Tibial artery (tissue), 4 donors: ENCODE measurements around the gene ZNF496.

Source experiments
- DNase-seq, 2 donors: peaks; one replicate each; pipeline ENCODE4 v3.0.0-alpha.2; 2019
- H3K27ac ChIP-seq, 2 donors: fragments of 200-600 bp; sonication (generic) in 1 of 2; 1 replicate in 1 of 2; 2 replicates in 1 of 2; pipeline ENCODE4 v1.5.1; 2018 to 2019; ENCODE audit warnings: mild to moderate bottlenecking in 1 of 2
- H3K27me3 ChIP-seq, 2 donors: fragments of 200-600 bp; sonication (generic) in 1 of 2; one replicate each; pipeline versions ENCODE4 v1.5.1 to v1.6.0; 2016 to 2019
- H3K36me3 ChIP-seq, 3 donors: fragments of 200-600 bp; sonication (generic) in 2 of 3; one replicate each; pipeline ENCODE4 v1.5.1; 2016 to 2019; ENCODE audit warnings: mild to moderate bottlenecking in 2 of 3
- H3K4me1 ChIP-seq, 4 donors: fragments of 200-600 bp; sonication (generic) in 2 of 4; 1 replicate in 3 of 4; 2 replicates in 1 of 4; pipeline ENCODE4 v1.5.1; 2016 to 2019
- H3K4me3 ChIP-seq, 2 donors: fragments of 200-600 bp; sonication (generic) in 1 of 2; 1 replicate in 1 of 2; 2 replicates in 1 of 2; pipeline ENCODE4 v1.5.1; 2018 to 2019; ENCODE audit warnings: mild to moderate bottlenecking in 2 of 2
- H3K9me3 ChIP-seq, 3 donors: fragments of 200-600 bp; sonication (generic) in 1 of 3; one replicate each; pipeline ENCODE4 v1.5.1; 2016 to 2019
- CTCF ChIP-seq, 2 experiments: fragments of 200-600 bp in 1 of 2; fragments of 450-650 bp in 1 of 2; IDR thresholded peaks; one replicate each; pipeline ENCODE4 v1.5.1; 2017 to 2019; ENCODE audit warnings: antibody characterized with exemption in 2 of 2, mild to moderate bottlenecking in 1 of 2, moderate library complexity in 1 of 2
- intact Hi-C: fragments of 100-400 bp; cut with DNase I; formaldehyde crosslinking; loops from one replicate; pipeline ENCODE4 v1.15.0; 2023; ENCODE audit warnings: low total_unique reads

Gene ZNF496

GRCh38 chr1:247329097-247329617 is 2.5 kb downstream of the ZNF496 start:
- Histone ChIP-seq H3K36me3 (peaks cover 10 to 50% (median 38%) of the 10 kb centered on the region in 3 donors), H3K9me3 (no peaks in the 10 kb centered on the region), H3K4me3 (no peak overlapping the region), H3K4me1 (peaks cover 0 to 25% (median 16%) of the 10 kb centered on the region in 4 donors), H3K27me3 (no peaks in the 10 kb centered on the region), H3K27ac (no peak overlapping the region)
- TF ChIP-seq CTCF (IDR thresholded peaks at IDR 0.05), result no peak
- no peak for DNase-seq
- intact Hi-C loops, result no loop called here

DNA sequence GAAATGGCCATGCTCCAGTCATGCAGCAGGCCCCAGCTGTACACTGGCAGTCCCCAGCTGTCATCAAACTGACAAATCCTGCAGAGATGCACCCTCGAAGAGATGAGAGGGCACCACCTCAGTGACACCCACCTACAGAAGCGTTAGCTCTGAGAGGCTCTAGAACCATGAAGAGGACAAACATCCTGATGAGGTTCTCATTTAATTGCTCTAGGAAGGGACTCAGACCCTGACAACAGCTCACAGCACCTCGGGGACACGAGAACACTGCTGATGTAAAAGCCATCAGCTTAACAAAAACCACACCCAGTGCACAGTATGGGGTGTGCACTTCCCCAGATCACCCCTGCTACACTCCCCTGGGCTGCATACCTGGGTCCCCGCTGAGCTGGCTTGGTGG is 3.4 kb downstream of the ZNF496 start:
- TF ChIP-seq CTCF (IDR thresholded peaks at IDR 0.05), result no peak

GRCh38 chr1:247326411-247327130 is 5.1 kb downstream of the ZNF496 start:
- intact Hi-C loops, result no loop called here
- TF ChIP-seq CTCF (IDR thresholded peaks at IDR 0.05), result no peak
- H3K4me3 ChIP-seq, result no peak overlapping the region
- H3K27me3 ChIP-seq, result no peaks in the 10 kb centered on the region
- DNase-seq, result no peak
- peaks cover 0 to 13% (median 10%) of the 10 kb centered on the region in 4 donors for H3K4me1 ChIP-seq
- H3K27ac ChIP-seq, result no peak overlapping the region
- peaks cover 29 to 74% (median 56%) of the 10 kb centered on the region in 3 donors for H3K36me3 ChIP-seq
- H3K9me3 ChIP-seq, result no peaks in the 10 kb centered on the region

More for the DNA sequence above, 3.4 kb downstream of the ZNF496 start:
- no peak for DNase-seq
- Histone ChIP-seq H3K36me3 (peaks cover 11 to 57% (median 39%) of the 10 kb centered on the region in 3 donors), H3K27ac (no peak overlapping the region), H3K9me3 (no peaks in the 10 kb centered on the region), H3K27me3 (no peaks in the 10 kb centered on the region), H3K4me3 (no peak overlapping the region), H3K4me1 (peaks cover 0 to 25% (median 15%) of the 10 kb centered on the region in 4 donors)
- intact Hi-C loops, result no loop called here

- no peak for DNase-seq
Observed at GRCh38 chr1:247324923-247325322, 6.7 kb downstream of the ZNF496 start.

DNA sequence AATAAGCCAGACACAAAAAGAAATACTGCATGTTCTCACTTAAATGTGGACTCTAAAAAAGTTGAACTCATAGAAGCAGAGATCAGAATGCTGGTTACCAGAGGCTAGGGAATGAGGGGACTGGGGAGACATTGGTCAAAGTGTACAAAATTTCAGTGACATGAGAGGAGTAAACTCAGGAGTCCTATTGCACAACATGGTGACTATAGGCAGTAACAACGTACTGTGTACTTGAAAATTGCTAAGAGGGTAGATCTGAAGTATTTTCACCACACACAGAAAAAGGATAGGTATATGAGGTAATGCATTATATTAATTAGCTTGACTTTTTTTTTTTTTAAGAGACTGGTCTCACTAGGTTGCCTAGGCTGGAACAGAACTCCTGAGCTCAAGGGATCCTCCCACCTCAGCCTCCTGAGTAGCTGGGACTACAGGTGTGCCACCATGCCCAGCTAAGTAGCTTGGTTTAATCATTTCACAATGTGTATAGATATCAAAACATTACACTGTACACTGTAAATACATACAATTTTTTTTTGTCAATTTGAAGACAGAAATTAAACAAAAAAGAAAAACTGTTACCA is 7.4 kb downstream of the ZNF496 start:
- Histone ChIP-seq H3K36me3 (peaks cover 50 to 92% (median 72%) of the 10 kb centered on the region in 3 donors), H3K9me3 (no peaks in the 10 kb centered on the region), H3K27me3 (no peaks in the 10 kb centered on the region), H3K4me1 (no peaks in the 10 kb centered on the region), H3K4me3 (no peak overlapping the region), H3K27ac (no peak overlapping the region)
- DNase-seq, result no peak
- TF ChIP-seq CTCF (IDR thresholded peaks at IDR 0.05), result no peak
- intact Hi-C loops, result no loop called here

More at GRCh38 chr1:247324923-247325322, 6.7 kb downstream of the ZNF496 start:
- intact Hi-C loops, result no loop called here
- TF ChIP-seq CTCF (IDR thresholded peaks at IDR 0.05), result no peak
- Histone ChIP-seq H3K9me3 (no peaks in the 10 kb centered on the region), H3K4me3 (no peak overlapping the region), H3K4me1 (peaks cover 0 to 2% (median under 1%) of the 10 kb centered on the region in 4 donors), H3K27ac (no peak overlapping the region), H3K27me3 (no peaks in the 10 kb centered on the region), H3K36me3 (peaks cover 45 to 91% (median 72%) of the 10 kb centered on the region in 3 donors)
